GM18870 (cell line): ENCODE results near the gene RASGRP2.

Experiments
- ATAC-seq: cut with Tn5 transposase; IDR thresholded peaks from one replicate; pipeline ENCODE4 v1.9.1; 2021; ENCODE audit warnings: moderate library complexity; ENCODE audit not compliant: unreplicated experiment

The RASGRP2 gene

DNA sequence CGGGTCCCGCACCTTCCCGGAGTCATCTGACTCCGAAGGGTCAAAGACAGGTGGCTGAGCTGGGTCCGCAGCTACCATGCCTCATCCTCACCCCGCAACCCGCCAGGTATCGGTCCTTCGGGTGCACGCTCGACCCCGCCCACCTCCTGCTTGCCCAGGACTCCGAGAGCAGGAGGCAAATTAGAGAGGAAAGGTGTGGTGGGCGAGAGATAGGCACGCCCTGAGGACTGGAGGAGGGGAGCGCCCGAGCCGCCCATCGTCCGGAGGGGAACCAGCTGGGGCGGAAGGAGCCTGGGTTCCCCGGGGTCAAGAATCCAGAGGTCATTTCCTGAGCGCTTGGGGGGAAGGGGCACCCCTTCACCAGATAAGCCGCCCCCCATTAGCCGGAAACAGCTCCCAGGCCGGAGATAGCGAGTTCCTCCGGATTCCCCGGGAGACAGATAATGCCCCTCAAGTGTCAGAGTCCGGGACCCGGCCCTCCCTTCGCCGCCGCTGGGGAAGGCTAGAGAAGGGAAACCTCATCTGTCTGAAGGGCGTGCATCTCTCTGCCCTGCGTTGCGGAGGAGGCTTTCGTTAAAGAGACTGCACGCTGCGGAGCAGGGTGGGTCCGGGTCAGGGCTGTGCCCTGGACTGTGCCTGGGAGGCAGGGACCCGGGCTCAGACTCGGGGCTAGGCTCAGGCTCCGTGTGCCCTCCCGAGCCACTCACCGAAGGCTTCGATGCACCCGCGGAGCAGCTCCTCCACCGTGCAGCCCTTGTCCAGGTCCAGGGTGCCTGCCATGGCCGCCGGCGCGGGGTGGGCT is 1.7 kb downstream of the RASGRP2 start:
- no peak for ATAC-seq

- ATAC-seq = no peak
These were observed 2.4 kb downstream of the RASGRP2 start for GRCh38 chr11:64741375-64742086.

- ATAC-seq = no peak
These were observed 4.1 kb downstream of the RASGRP2 start for GRCh38 chr11:64739871-64740270.

- ATAC-seq = no peak
These were observed 7.3 kb downstream of the RASGRP2 start for GRCh38 chr11:64736654-64737053.

DNA sequence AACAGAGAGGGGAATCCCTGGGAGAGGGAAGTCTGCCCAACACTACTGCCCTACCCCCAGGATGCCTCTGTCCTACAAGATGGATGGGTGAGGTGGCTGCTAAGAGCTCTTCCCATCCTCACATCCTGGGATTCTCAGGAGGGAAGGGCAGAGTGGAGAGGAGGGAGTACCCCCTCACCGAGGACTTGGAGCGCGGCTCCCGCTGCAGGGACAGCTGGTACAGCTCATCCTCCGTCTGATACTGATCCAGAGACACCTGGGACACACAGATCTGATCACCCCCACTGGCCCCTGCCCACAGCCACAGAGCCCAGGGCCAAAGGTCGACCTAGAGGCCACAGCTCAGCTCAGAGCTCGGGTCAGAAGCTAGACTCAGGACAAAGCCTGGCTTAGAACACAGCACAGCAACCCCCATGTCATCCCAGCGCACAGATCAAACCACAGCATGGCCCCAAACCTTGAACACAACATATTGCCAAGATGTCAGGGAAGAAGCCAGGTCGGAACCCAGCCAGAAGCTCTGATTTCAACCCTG is 8.2 kb downstream of the RASGRP2 start:
- ATAC-seq = no peak

GRCh38 chr11:64734811-64735724 is 8.9 kb downstream of the RASGRP2 start:
- no peak for ATAC-seq

DNA sequence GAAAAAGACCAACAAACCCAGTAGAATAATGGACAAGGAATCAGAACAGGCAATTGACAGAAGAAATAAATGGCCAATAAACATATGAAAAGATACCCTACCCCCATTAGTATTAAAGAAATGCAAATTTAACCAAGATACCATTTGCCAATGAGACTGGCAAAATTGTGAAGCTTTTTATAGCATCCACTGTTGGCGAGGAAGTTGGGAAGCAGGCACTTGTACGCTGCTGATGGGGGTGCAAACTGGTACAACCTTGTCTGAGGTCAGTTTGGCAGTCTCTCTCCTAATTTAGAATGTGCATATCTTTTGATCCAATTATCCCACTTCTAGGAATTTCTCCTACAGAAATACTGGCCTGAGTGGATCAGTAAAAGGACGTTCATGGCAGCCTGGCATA is 12.3 kb downstream of the RASGRP2 start:
- no peak for ATAC-seq

- ATAC-seq = no peak
These were observed 14.0 kb downstream of the RASGRP2 start for GRCh38 chr11:64729851-64730382.

DNA sequence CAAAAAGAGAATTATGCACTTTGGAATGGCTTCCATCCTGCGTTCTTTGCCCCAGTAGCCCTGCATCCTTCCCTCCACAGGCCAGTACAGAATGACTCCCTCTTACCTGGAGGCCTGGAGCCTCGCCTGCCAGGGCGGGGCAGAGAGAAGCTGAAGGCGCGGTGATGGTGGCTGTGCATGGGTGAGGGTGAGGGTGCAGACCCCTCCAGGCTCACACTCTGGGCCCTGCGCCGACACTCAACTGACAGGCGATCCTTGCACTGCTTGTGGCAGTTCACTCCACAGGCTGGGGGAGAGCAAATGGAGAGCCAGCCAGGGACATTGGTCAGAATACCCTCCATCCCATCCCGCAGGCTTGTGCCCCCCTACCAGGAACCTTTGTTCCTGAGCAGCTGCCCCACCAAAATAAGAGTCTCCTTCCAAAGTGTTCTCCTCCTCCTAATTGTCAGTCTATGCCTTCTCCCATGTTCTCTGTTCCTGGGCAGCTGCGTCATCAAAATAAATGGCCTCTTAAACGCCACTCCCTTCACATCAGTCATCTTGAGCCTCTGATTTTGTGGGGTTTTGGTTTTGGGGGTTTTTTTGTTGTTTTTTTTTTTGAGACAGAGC is 15.1 kb downstream of the RASGRP2 start:
- ATAC-seq = no peak

GRCh38 chr11:64726867-64727530 is 16.9 kb downstream of the RASGRP2 start:
- no peak for ATAC-seq

GRCh38 chr11:64726211-64726641 is 17.7 kb downstream of the RASGRP2 start:
- no peak for ATAC-seq

- no peak for ATAC-seq
These were observed 18.9 kb downstream of the RASGRP2 start for GRCh38 chr11:64724863-64725532.

DNA sequence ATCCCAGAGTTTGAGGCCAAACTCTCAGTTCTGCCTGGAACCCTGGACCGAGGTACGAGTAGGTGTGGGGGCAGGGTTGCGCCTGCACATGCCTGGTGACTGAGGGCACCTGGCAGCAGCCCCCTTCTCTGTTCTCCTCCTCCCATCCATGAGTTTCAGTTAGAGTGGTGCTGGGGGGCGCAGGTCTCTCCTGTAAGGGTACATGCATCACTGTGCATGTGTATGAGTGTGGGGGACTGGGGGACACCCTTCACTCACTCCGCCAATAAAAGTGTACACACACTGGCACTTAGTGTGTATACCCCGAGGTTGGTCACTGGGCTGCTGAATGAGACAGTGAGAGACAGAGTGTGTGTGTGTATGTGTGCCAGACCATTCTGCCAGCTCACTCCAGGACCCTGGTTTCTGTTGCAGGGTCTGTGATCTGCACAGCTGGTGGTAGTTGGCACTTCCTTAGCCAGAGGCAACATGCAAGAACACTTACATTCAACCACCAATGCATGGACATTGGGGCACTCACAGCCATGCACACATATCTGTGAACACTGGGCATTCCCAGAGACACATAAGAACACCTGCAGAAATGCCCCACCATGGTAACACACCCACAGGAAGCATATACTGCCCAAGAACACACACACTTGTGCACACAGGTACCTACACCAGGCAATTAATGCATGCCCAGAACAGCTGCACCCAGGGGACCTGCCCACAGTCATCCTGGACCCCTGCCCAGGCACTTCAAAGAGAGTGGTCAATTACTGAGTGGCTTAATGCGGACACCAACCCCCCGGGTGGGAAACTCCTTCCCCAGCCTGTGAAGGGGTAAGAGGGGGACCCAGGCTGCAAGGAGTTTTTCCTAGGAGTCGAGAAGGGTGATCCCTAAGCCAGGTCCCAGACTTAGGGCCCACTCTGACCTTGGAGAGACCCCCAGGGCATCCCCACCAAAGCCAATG is 19.8 kb downstream of the RASGRP2 start:
- no peak for ATAC-seq

DNA sequence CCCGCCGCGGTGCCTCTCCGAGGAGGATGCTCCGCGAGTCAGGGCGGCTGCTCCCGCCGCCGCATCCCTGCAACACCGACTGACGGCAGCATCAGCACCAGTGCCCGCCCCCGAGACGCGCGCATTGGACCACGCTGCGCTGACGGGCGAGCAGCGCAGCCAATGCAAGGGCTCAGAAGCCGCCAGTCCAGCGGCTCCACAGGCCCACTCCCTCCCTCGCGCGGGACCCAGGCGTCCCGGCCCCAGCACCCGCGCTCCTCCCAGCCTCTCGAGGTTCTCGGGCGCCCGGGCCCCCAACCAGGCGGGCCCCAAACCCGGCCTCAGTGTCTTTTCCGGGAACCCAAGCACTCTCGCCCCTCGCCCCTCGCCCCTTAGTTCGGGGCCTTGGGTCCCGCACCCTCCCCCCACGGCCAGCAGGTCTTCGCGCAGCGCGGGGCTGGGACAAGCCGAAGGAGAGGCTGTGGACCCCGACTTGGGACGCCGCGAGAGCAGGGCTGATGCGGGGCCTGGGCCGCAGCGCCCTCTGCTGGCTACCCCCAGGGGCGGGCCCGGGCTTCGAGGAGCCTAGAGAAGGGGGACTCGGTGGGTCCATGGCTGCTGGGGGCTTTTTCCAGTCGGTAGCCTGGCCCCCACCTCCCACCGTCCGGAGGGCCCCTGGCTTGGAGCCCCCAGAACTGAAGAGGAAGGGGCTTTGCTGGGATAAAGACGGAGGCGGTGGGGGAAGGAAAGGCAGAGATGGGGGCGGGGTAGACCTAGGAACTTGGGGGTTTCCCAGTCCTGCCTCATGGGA is 20.6 kb downstream of the RASGRP2 start, which contains the start of gene NRXN2:
NRXN2 (minus strand) TSS at position 81 of the 790 bp plus-strand sequence. CDS start 9,498 bp downstream, outside the sequence.
- no peak for ATAC-seq

- ATAC-seq = no peak
These were observed 21.5 kb downstream of the RASGRP2 start for GRCh38 chr11:64722141-64723065.

- no peak for ATAC-seq
These were observed 22.6 kb downstream of the RASGRP2 start for GRCh38 chr11:64721359-64721699.
